Fibroblast of lung (primary cell): ENCODE results near the gene TGIF2. TPM values are rescaled to one million over a fixed set of nuclear protein-coding genes. Genes with fewer than 3 reads are reported as not detected.

Experiments used
- DNase-seq, 2 donors: peaks; one replicate each; pipeline versions ENCODE4 v3.0.0 to v3.0.0-alpha.2; 2010; ENCODE audit warnings: low read depth in 2 of 2
- H2AFZ ChIP-seq: 2 replicates; pipeline ENCODE4 v1.5.1; 2012; ENCODE audit warnings: low read length, control low read depth, inconsistent platforms
- H3K27ac ChIP-seq: 2 replicates; pipeline ENCODE4 v1.5.1; 2011; ENCODE audit warnings: low read length, control low read depth; ENCODE audit not compliant: insufficient read depth
- H3K27me3 ChIP-seq: 2 replicates; pipeline ENCODE4 v1.5.1; 2011; ENCODE audit warnings: mild to moderate bottlenecking, low read length; ENCODE audit not compliant: control insufficient read depth, insufficient read depth
- H3K36me3 ChIP-seq: 2 replicates; pipeline ENCODE4 v1.5.1; 2011; ENCODE audit warnings: low read length; ENCODE audit not compliant: control insufficient read depth, insufficient read depth
- H3K4me1 ChIP-seq: 2 replicates; pipeline ENCODE4 v1.5.1; 2011; ENCODE audit warnings: low read length; ENCODE audit not compliant: control insufficient read depth, insufficient read depth; ENCODE audit errors: extremely low read depth
- H3K4me2 ChIP-seq: 2 replicates; pipeline ENCODE4 v1.5.1; 2011; ENCODE audit warnings: low read length, control low read depth; ENCODE audit not compliant: insufficient read depth; ENCODE audit errors: extremely low read depth
- H3K4me3 ChIP-seq, 4 experiments: fragments of 200-600 bp in 1 of 4; sonication (generic) in 1 of 4; replicated peaks in 1 of 4; 2 replicates each; pipeline ENCODE4 v1.5.1; 2011 to 2016; ENCODE audit warnings: low read length in 4 of 4, low read depth in 3 of 4, mild to moderate bottlenecking in 3 of 4, control low read depth in 2 of 4, inconsistent platforms in 1 of 4, mixed read lengths in 1 of 4; ENCODE audit not compliant: insufficient read depth in 1 of 4; ENCODE audit errors: control extremely low read depth in 1 of 4
- H3K79me2 ChIP-seq: 2 replicates; pipeline ENCODE4 v1.5.1; 2012; ENCODE audit warnings: mild to moderate bottlenecking, low read length, inconsistent platforms; ENCODE audit not compliant: control insufficient read depth, insufficient read depth
- H3K9ac ChIP-seq: 2 replicates; pipeline ENCODE4 v1.5.1; 2011; ENCODE audit warnings: mild to moderate bottlenecking, low read length, control low read depth; ENCODE audit not compliant: insufficient read depth
- H3K9me3 ChIP-seq: 2 replicates; pipeline ENCODE4 v1.5.1; 2012; ENCODE audit warnings: low read depth, low read length; ENCODE audit not compliant: control insufficient read depth, insufficient read depth
- H4K20me1 ChIP-seq: 2 replicates; pipeline ENCODE4 v1.5.1; 2011; ENCODE audit warnings: low read length; ENCODE audit not compliant: control insufficient read depth, insufficient read depth; ENCODE audit errors: extremely low read depth
- CTCF ChIP-seq, 2 donors: IDR thresholded peaks in 1 of 2; conservative IDR thresholded peaks in 1 of 2; 1 replicate in 1 of 2; 2 replicates in 1 of 2; pipeline ENCODE4 v1.5.1; 2011 to 2012; ENCODE audit warnings: low read length in 2 of 2, control low read depth in 1 of 2, inconsistent platforms in 1 of 2, low read depth in 1 of 2, mild to moderate bottlenecking in 1 of 2
- EZH2 ChIP-seq: IDR thresholded peaks from 2 replicates; pipeline ENCODE4 v1.5.1; 2012; ENCODE audit warnings: low read length, control low read depth, mild to moderate bottlenecking; ENCODE audit errors: missing control alignments
- polyA plus RNA-seq, 2 donors: library from polyadenylated mRNA; depleted of rRNA in 1 of 2; stranded (reverse) in 1 of 2; unstranded in 1 of 2; fragments of >200 nt; gene quantifications; 2 replicates each; pipeline ENCODE4 v1.2.1, GENCODE V29; 2011 to 2012; ENCODE audit warnings: missing spikeins in 1 of 2
- total RNA-seq: library from RNA; depleted of rRNA; stranded (reverse); fragments of >200 nt; gene quantifications from 2 replicates; pipeline ENCODE4 v1.2.1, GENCODE V29; 2014

The TGIF2 gene
- total and polyA plus RNA-seq, 2 donors (not counting 1 experiment from before 2014, with no cell fraction given), result 3.8 to 9.9 TPM

GRCh38 chr20:36582322-36582721, 8.9 kb downstream of the TGIF2 start:
- no peaks in the 10 kb centered on the region for H4K20me1 ChIP-seq
- no peak for DNase-seq
- H3K4me1 ChIP-seq, result peaks cover 2% of the 10 kb centered on the region
- no peaks in the 10 kb centered on the region for H3K27me3 ChIP-seq
- H3K79me2 ChIP-seq, result no peaks in the 10 kb centered on the region
- no peak overlapping the region for H3K27ac ChIP-seq
- peaks cover 2% of the 10 kb centered on the region for H3K36me3 ChIP-seq
- no peak overlapping the region for H3K4me3 ChIP-seq
- no peak for TF ChIP-seq CTCF (conservative IDR thresholded peaks at IDR 0.05 in 1 of 2, IDR thresholded peaks at IDR 0.05 in 1 of 2; ENCODE audit: low read depth in 1 of 2, low read length in 2 of 2)
- TF ChIP-seq EZH2, result no peak
- H3K9ac ChIP-seq, result no peak overlapping the region
- no peak overlapping the region for H3K4me2 ChIP-seq
- H3K9me3 ChIP-seq, result no peaks in the 10 kb centered on the region
- no peak overlapping the region for H2AFZ ChIP-seq

- no peaks in the 10 kb centered on the region for H4K20me1 ChIP-seq
- no peaks in the 10 kb centered on the region for H3K9me3 ChIP-seq
- H3K27me3 ChIP-seq, result no peaks in the 10 kb centered on the region
- TF ChIP-seq CTCF (conservative IDR thresholded peaks at IDR 0.05 in 1 of 2, IDR thresholded peaks at IDR 0.05 in 1 of 2; ENCODE audit: low read depth in 1 of 2, low read length in 2 of 2) (no peak), EZH2 (no peak)
- no peak overlapping the region for H2AFZ ChIP-seq
- no peaks in the 10 kb centered on the region for H3K79me2 ChIP-seq
- no peak overlapping the region for H3K4me3 ChIP-seq
- no peak for DNase-seq
- H3K9ac ChIP-seq, result no peak overlapping the region
- peaks cover 2% of the 10 kb centered on the region for H3K36me3 ChIP-seq
- H3K4me1 ChIP-seq, result peaks cover 2% of the 10 kb centered on the region
- H3K4me2 ChIP-seq, result no peak overlapping the region
- no peak overlapping the region for H3K27ac ChIP-seq
Observed at GRCh38 chr20:36582821-36583220, 9.4 kb downstream of the TGIF2 start.

- Histone ChIP-seq H3K9ac (no peak overlapping the region), H3K27ac (no peak overlapping the region), H3K4me1 (peaks cover 2% of the 10 kb centered on the region), H4K20me1 (no peaks in the 10 kb centered on the region), H3K4me2 (no peak overlapping the region), H2AFZ (no peak overlapping the region), H3K36me3 (peaks cover 2% of the 10 kb centered on the region), H3K4me3 (no peak overlapping the region), H3K79me2 (no peaks in the 10 kb centered on the region), H3K9me3 (no peaks in the 10 kb centered on the region), H3K27me3 (no peaks in the 10 kb centered on the region)
- no peak for TF ChIP-seq CTCF (conservative IDR thresholded peaks at IDR 0.05 in 1 of 2, IDR thresholded peaks at IDR 0.05 in 1 of 2; ENCODE audit: low read depth in 1 of 2, low read length in 2 of 2)
- TF ChIP-seq EZH2, result no peak
- no peak for DNase-seq
Observed at GRCh38 chr20:36584018-36584481, 10.7 kb downstream of the TGIF2 start.
